Thyroid gland (tissue), 4 donors: ENCODE data around the gene PRICKLE1.
A peak's percentile ranks its signal among the peaks of the same experiment; 100 is the strongest.

Experiments used
- POLR2A ChIP-seq, 2 donors: fragments of 450-650 bp; IDR thresholded peaks; one replicate each; pipeline ENCODE4 v1.6.1; 2017; ENCODE audit warnings: antibody characterized with exemption in 2 of 2, mild to moderate bottlenecking in 2 of 2, moderate library complexity in 1 of 2
- TF ChIP-seq, protein P1 (sequence below), 6 experiments: fragments of 200-600 bp in 3 of 6; fragments of 450-650 bp in 3 of 6; sonication (generic) in 3 of 6; IDR thresholded peaks; one replicate each; pipeline ENCODE4 v1.5.1; 2016 to 2019; ENCODE audit warnings: antibody characterized with exemption in 6 of 6, mild to moderate bottlenecking in 2 of 6, inconsistent platforms in 1 of 6, moderate library complexity in 1 of 6

DNA sequence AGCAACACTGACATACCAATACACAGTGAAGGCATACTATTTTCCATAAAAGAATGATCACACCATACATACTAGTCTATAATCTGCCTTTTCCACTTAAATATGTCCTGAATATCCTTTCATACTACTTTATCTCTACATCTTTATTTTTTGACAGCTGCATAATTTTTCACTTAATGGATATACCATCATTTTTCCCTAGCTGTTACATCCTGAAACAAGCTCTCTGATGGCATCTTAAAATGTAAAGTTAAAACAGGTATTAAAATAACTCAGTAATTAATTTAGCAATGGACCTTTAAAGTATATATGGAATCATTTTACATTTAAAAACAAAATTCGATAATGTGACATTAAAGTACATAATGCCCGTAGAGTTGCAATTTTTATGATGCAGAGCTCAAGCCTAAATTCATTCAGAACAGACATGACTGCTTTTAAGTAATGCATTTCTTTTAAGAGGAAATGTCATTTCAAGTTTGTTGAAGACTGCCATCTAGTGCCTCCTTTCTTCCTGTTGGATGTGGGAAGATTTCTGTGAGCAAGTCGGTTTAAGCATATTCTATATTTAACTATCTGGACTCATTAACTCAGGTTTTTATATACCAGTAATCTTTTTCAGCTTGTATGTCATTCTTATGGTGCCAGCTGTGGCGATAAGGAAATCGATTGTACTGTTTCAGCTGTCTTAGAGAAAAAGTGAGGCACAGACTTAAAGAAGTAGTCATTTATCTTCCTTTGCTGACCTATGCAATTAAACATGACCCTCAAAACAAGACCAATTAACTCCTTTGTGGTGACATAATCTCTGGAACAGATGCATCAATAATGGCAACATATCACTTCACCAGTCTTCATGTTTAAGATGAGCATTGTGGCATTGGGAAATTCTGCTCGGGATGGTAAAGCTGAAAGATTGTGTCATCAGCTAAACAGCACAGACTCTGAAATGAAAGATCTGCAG, 20.3 kb downstream of the PRICKLE1 start:
- TF ChIP-seq, protein P1, sequence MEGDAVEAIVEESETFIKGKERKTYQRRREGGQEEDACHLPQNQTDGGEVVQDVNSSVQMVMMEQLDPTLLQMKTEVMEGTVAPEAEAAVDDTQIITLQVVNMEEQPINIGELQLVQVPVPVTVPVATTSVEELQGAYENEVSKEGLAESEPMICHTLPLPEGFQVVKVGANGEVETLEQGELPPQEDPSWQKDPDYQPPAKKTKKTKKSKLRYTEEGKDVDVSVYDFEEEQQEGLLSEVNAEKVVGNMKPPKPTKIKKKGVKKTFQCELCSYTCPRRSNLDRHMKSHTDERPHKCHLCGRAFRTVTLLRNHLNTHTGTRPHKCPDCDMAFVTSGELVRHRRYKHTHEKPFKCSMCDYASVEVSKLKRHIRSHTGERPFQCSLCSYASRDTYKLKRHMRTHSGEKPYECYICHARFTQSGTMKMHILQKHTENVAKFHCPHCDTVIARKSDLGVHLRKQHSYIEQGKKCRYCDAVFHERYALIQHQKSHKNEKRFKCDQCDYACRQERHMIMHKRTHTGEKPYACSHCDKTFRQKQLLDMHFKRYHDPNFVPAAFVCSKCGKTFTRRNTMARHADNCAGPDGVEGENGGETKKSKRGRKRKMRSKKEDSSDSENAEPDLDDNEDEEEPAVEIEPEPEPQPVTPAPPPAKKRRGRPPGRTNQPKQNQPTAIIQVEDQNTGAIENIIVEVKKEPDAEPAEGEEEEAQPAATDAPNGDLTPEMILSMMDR (IDR thresholded peaks at IDR 0.05) = peak in 4 of 6 experiments; percentile 31 to 71 (median 66)
- TF ChIP-seq POLR2A (IDR thresholded peaks at IDR 0.05) = no peak
